Ishikawa (cell line): ENCODE results near the gene EDARADD.

Experiments
- CEBPB ChIP-seq: IDR thresholded peaks from 2 replicates; pipeline ENCODE4 v1.6.1; 2012
- CREB1 ChIP-seq: IDR thresholded peaks from 2 replicates; pipeline ENCODE4 v1.6.1; 2012; ENCODE audit warnings: low read depth
- EP300 ChIP-seq: IDR thresholded peaks from 2 replicates; pipeline ENCODE4 v1.6.1; 2012; ENCODE audit warnings: borderline replicate concordance
- MAX ChIP-seq: IDR thresholded peaks from 2 replicates; pipeline ENCODE4 v1.6.1; 2012
- NFIC ChIP-seq: IDR thresholded peaks from 2 replicates; pipeline ENCODE4 v1.6.1; 2012
- RAD21 ChIP-seq: IDR thresholded peaks from 2 replicates; pipeline ENCODE4 v1.6.1; 2012; ENCODE audit warnings: low read depth
- TAF1 ChIP-seq: IDR thresholded peaks from 2 replicates; pipeline ENCODE4 v1.6.1; 2012; ENCODE audit warnings: low read depth, mild to moderate bottlenecking
- TEAD4 ChIP-seq: IDR thresholded peaks from 2 replicates; pipeline ENCODE4 v1.6.1; 2012
- USF1 ChIP-seq: IDR thresholded peaks from 2 replicates; pipeline ENCODE4 v1.6.1; 2012
- YY1 ChIP-seq: IDR thresholded peaks from 2 replicates; pipeline ENCODE4 v1.6.1; 2012; ENCODE audit warnings: low read depth
- TF ChIP-seq, protein P1 (sequence below): IDR thresholded peaks from 2 replicates; pipeline ENCODE4 v1.6.1; 2012; ENCODE audit warnings: low read depth, mild to moderate bottlenecking

DNA sequence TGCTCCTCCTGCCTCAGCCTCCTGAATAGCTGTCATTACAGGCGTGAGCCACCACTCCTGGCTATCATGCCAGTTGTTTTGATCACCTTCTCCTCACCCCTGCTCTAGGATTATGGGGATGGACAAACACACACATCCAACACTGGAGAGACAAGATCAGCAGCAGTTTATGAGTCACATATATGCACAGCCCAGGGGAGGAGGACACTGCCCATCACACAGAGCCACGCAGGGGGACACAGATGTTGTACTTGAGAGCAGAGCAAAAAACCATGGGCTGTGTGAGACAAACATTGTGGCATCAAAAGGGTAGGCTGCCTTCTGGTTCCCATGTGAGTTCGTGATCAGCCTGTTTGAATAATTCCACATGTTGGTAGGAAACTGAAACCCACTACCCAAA, 32.1 kb downstream of the EDARADD start:
- TF ChIP-seq CREB1 (no peak), TAF1 (no peak), RAD21 (no peak), CEBPB (no peak), EP300 (no peak), YY1 (no peak), MAX (no peak), TEAD4 (no peak), USF1 (no peak), NFIC (no peak)
- TF ChIP-seq, protein P1, sequence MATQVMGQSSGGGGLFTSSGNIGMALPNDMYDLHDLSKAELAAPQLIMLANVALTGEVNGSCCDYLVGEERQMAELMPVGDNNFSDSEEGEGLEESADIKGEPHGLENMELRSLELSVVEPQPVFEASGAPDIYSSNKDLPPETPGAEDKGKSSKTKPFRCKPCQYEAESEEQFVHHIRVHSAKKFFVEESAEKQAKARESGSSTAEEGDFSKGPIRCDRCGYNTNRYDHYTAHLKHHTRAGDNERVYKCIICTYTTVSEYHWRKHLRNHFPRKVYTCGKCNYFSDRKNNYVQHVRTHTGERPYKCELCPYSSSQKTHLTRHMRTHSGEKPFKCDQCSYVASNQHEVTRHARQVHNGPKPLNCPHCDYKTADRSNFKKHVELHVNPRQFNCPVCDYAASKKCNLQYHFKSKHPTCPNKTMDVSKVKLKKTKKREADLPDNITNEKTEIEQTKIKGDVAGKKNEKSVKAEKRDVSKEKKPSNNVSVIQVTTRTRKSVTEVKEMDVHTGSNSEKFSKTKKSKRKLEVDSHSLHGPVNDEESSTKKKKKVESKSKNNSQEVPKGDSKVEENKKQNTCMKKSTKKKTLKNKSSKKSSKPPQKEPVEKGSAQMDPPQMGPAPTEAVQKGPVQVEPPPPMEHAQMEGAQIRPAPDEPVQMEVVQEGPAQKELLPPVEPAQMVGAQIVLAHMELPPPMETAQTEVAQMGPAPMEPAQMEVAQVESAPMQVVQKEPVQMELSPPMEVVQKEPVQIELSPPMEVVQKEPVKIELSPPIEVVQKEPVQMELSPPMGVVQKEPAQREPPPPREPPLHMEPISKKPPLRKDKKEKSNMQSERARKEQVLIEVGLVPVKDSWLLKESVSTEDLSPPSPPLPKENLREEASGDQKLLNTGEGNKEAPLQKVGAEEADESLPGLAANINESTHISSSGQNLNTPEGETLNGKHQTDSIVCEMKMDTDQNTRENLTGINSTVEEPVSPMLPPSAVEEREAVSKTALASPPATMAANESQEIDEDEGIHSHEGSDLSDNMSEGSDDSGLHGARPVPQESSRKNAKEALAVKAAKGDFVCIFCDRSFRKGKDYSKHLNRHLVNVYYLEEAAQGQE = no peak
